GM23338 (cell line): ENCODE measurements around the gene CA12. TPM values are rescaled to one million over a fixed set of nuclear protein-coding genes. Genes with fewer than 3 reads are reported as not detected.

Experiments
- ATAC-seq: fragments of 200-7000 bp; cut with Tn5 transposase; 3 replicates; pipeline ENCODE4 v1.9.1; 2020
- DNase-seq: peaks from one replicate; pipeline ENCODE4 v3.0.0-alpha.2; 2015; ENCODE audit warnings: low spot score
- H2AFZ ChIP-seq: fragments of 200-600 bp; sonication (generic); 2 replicates; pipeline ENCODE4 v1.8.0; 2016; ENCODE audit warnings: antibody characterized with exemption, mild to moderate bottlenecking, moderate library complexity
- H3F3A ChIP-seq: fragments of 200-600 bp; sonication (generic); replicated peaks from 2 replicates; pipeline ENCODE4 v1.8.0; 2017; ENCODE audit warnings: antibody characterized with exemption, mixed run types, low read depth
- H3K27ac ChIP-seq: fragments of 200-600 bp; sonication (generic); 2 replicates; pipeline ENCODE4 v1.6.1; 2016; ENCODE audit warnings: low read depth
- H3K27me3 ChIP-seq: fragments of 200-600 bp; sonication (generic); 2 replicates; pipeline ENCODE4 v1.8.0; 2016; ENCODE audit warnings: mild to moderate bottlenecking, mixed run types, moderate library complexity; ENCODE audit not compliant: insufficient read depth
- H3K36me3 ChIP-seq: fragments of 200-600 bp; sonication (generic); 2 replicates; pipeline ENCODE4 v1.8.0; 2016; ENCODE audit warnings: mild to moderate bottlenecking; ENCODE audit not compliant: insufficient read depth
- H3K4me1 ChIP-seq: fragments of 200-600 bp; sonication (generic); 2 replicates; pipeline ENCODE4 v1.8.0; 2016; ENCODE audit warnings: mild to moderate bottlenecking, moderate library complexity; ENCODE audit not compliant: insufficient read depth
- H3K4me2 ChIP-seq: fragments of 200-600 bp; sonication (generic); 2 replicates; pipeline ENCODE4 v1.7.1; 2017; ENCODE audit warnings: mixed run types
- H3K4me3 ChIP-seq: fragments of 200-600 bp; sonication (generic); 2 replicates; pipeline ENCODE4 v1.6.1; 2016; ENCODE audit warnings: mixed run types
- H3K79me2 ChIP-seq: fragments of 200-600 bp; sonication (generic); replicated peaks from 2 replicates; pipeline ENCODE4 v1.8.0; 2017; ENCODE audit warnings: mild to moderate bottlenecking; ENCODE audit not compliant: insufficient read depth
- H3K9me2 ChIP-seq: fragments of 200-600 bp; sonication (generic); 2 replicates; pipeline ENCODE4 v1.8.0; 2017; ENCODE audit not compliant: insufficient read depth
- H4K20me1 ChIP-seq: fragments of 200-600 bp; sonication (generic); replicated peaks from 2 replicates; pipeline ENCODE4 v1.8.0; 2017; ENCODE audit warnings: mild to moderate bottlenecking; ENCODE audit not compliant: insufficient read depth
- H3K27ac Mint-ChIP-seq: 2 replicates; pipeline ENCODE4 v1.8.0; 2020; ENCODE audit warnings: inconsistent platforms, mild to moderate bottlenecking, moderate library complexity, mixed read lengths
- H3K27me3 Mint-ChIP-seq: 3 replicates; pipeline ENCODE4 v1.8.0; 2022; ENCODE audit warnings: low read depth, mild to moderate bottlenecking, moderate library complexity, mixed read lengths, inconsistent platforms; ENCODE audit not compliant: insufficient read depth, poor library complexity
- H3K36me3 Mint-ChIP-seq: 3 replicates; pipeline ENCODE4 v1.8.0; 2021; ENCODE audit warnings: low read depth, mild to moderate bottlenecking, inconsistent platforms, moderate library complexity, mixed read lengths
- H3K4me1 Mint-ChIP-seq: 3 replicates; pipeline ENCODE4 v1.8.0; 2020; ENCODE audit warnings: mild to moderate bottlenecking, inconsistent platforms, mixed read lengths
- H3K4me3 Mint-ChIP-seq: 3 replicates; pipeline ENCODE4 v1.8.0; 2021; ENCODE audit warnings: moderate library complexity, mild to moderate bottlenecking, inconsistent platforms, mixed read lengths
- H3K9me3 Mint-ChIP-seq: 3 replicates; pipeline ENCODE4 v1.8.0; 2020; ENCODE audit warnings: moderate library complexity, mild to moderate bottlenecking, inconsistent platforms, mixed read lengths
- CREB1 ChIP-seq: fragments of 250-450 bp; sonication (Bioruptor Pico); IDR thresholded peaks from 2 replicates; pipeline ENCODE4 v1.5.0; 2020; ENCODE audit warnings: low read depth, mild to moderate bottlenecking, moderate library complexity
- ETS1 ChIP-seq: IDR thresholded peaks from 2 replicates; pipeline ENCODE4 v1.6.1; 2016; ENCODE audit warnings: antibody characterized with exemption
- EZH2 ChIP-seq: fragments of 200-600 bp; sonication (generic); IDR thresholded peaks from one replicate; pipeline ENCODE4 v1.8.0; 2017; ENCODE audit warnings: antibody characterized with exemption, mild to moderate bottlenecking, low read depth; ENCODE audit not compliant: unreplicated experiment
- EZH2phosphoT487 ChIP-seq: fragments of 200-600 bp; sonication (generic); IDR thresholded peaks from one replicate; pipeline ENCODE4 v1.8.1; 2018; ENCODE audit warnings: antibody characterized with exemption; ENCODE audit not compliant: unreplicated experiment
- JUNB ChIP-seq: IDR thresholded peaks from one replicate; pipeline ENCODE4 v1.6.1; 2016; ENCODE audit warnings: antibody characterized with exemption; ENCODE audit not compliant: unreplicated experiment
- ZNF114 ChIP-seq: fragments of 250-450 bp; sonication (Bioruptor Pico); IDR thresholded peaks from 2 replicates; pipeline ENCODE4 v1.5.0; 2020; ENCODE audit warnings: mild to moderate bottlenecking, moderate library complexity
- ZNF462 ChIP-seq: fragments of 250-450 bp; sonication (Bioruptor Pico); IDR thresholded peaks from 2 replicates; pipeline ENCODE4 v1.5.0; 2020; ENCODE audit warnings: mild to moderate bottlenecking, moderate library complexity
- polyA plus RNA-seq: library from polyadenylated mRNA; unstranded; fragments of >200 nt; fragmentation: Nextera tagmentation; extraction: Ambion mirVana; gene quantifications from 2 replicates; pipeline ENCODE4 v1.2.1, GENCODE V29; 2016
- total RNA-seq: library from RNA; depleted of rRNA; stranded (reverse); fragments of >200 nt; shearing (Covaris generic); gene quantifications from 2 replicates; pipeline ENCODE4 v1.2.3, GENCODE V29; 2014

CA12 gene
- total and polyA plus RNA-seq, 2 experiments from 2014 or later: 2.9 to 5.2 TPM

GRCh38 chr15:63276342-63277037, 105.2 kb downstream of the CA12 start:
- TF ChIP-seq ZNF462 (CRISPR knock-in tag): no peak
- TF ChIP-seq CREB1: no peak
- Histone ChIP-seq H3K27ac (peak overlapping the region; percentile 65), H3K4me3 (peak overlapping the region; percentile 67), H3F3A (0 out of 2 replicates have a peak, but pooled peaks cover 6% of the 10 kb centered on the region), H3K4me1 (peaks cover 18% of the 10 kb centered on the region), H3K79me2 (no peaks in the 10 kb centered on the region), H3K27me3 (0 out of 2 replicates have a peak, but pooled peaks cover 5% of the 10 kb centered on the region), H2AFZ (peak overlapping the region; percentile 23; the same call in 1 of the 2 replicates), H3K36me3 (no peaks in the 10 kb centered on the region; the same call in 1 of the 2 replicates), H4K20me1 (no peaks in the 10 kb centered on the region), H3K9me2 (no peaks in the 10 kb centered on the region), H3K4me2 (peak overlapping the region; percentile 87)
- Mint-ChIP-seq H3K4me1 (peaks cover 28% of the 10 kb centered on the region), H3K4me3 (peak overlapping the region; percentile 88), H3K27me3 (peaks cover 7% of the 10 kb centered on the region), H3K36me3 (peaks cover 27% of the 10 kb centered on the region), H3K9me3 (peaks cover 21% of the 10 kb centered on the region; the same call in 2 of the 3 replicates), H3K27ac (peak overlapping the region; percentile 90; the same call in 1 of the 2 replicates)
- no peak for DNase-seq
- ATAC-seq: peak; percentile 2; the same call in 2 of the 3 replicates

- Histone ChIP-seq H3K4me3 (no peak overlapping the region), H3F3A (0 out of 2 replicates have a peak, but pooled peaks cover 6% of the 10 kb centered on the region), H3K4me1 (peaks cover 18% of the 10 kb centered on the region), H3K27me3 (0 out of 2 replicates have a peak, but pooled peaks cover 5% of the 10 kb centered on the region), H2AFZ (no peak overlapping the region), H3K79me2 (no peaks in the 10 kb centered on the region), H3K36me3 (no peaks in the 10 kb centered on the region; the same call in 1 of the 2 replicates), H3K4me2 (no peak overlapping the region), H4K20me1 (no peaks in the 10 kb centered on the region), H3K27ac (no peak overlapping the region), H3K9me2 (no peaks in the 10 kb centered on the region)
- H3K27ac Mint-ChIP-seq: no peak overlapping the region
- H3K27me3 Mint-ChIP-seq: peaks cover 7% of the 10 kb centered on the region
- no peak overlapping the region for H3K4me3 Mint-ChIP-seq
- H3K4me1 Mint-ChIP-seq: peaks cover 25% of the 10 kb centered on the region
- DNase-seq (peak; percentile 84), ATAC-seq (peak; percentile 5; the same call in 1 of the 3 replicates)
- H3K36me3 Mint-ChIP-seq: peaks cover 16% of the 10 kb centered on the region
- peaks cover 23% of the 10 kb centered on the region; the same call in 2 of the 3 replicates for H3K9me3 Mint-ChIP-seq
- TF ChIP-seq ZNF114 (CRISPR knock-in tag) (no peak), ETS1 (no peak), EZH2 (no peak), JUNB (no peak), EZH2phosphoT487 (no peak)
Measured at GRCh38 chr15:63274427-63274826, 107.2 kb downstream of the CA12 start.
